Psoas muscle (tissue), 8 donors: ENCODE results near the gene RAPGEF3. TPM values are rescaled to one million over a fixed set of nuclear protein-coding genes. Genes with fewer than 3 reads are reported as not detected.
A peak's percentile ranks its signal among the peaks of the same experiment; 100 is the strongest.

Source experiments
- ATAC-seq, 4 donors: fragments of 200-7000 bp; cut with Tn5 transposase; one replicate each; pipeline ENCODE4 v1.9.1; 2020; ENCODE audit warnings: moderate library complexity in 3 of 4, mild to moderate bottlenecking in 2 of 4
- DNase-seq, 2 donors: peaks; one replicate each; pipeline ENCODE4 v3.0.0-alpha.2; 2020
- H3K27ac ChIP-seq: fragments of 200-600 bp; one replicate; pipeline ENCODE4 v1.8.0; 2022
- H3K27me3 ChIP-seq, 3 donors: fragments of 200-600 bp in 1 of 3; one replicate each; pipeline versions ENCODE4 v1.6.1 to v1.8.0; 2013 to 2022; ENCODE audit warnings: low read length in 2 of 3, mild to moderate bottlenecking in 2 of 3, moderate library complexity in 1 of 3; ENCODE audit not compliant: insufficient read depth in 3 of 3
- H3K36me3 ChIP-seq, 2 donors: fragments of 200-600 bp in 1 of 2; one replicate each; pipeline versions ENCODE4 v1.6.1 to v1.8.0; 2013 to 2022; ENCODE audit warnings: low read depth in 1 of 2, mild to moderate bottlenecking in 1 of 2, moderate library complexity in 1 of 2; ENCODE audit not compliant: insufficient read depth in 1 of 2
- H3K4me1 ChIP-seq: fragments of 200-600 bp; one replicate; pipeline ENCODE4 v1.8.0; 2022
- H3K4me3 ChIP-seq: fragments of 200-600 bp; one replicate; pipeline ENCODE4 v1.8.0; 2022; ENCODE audit warnings: mild to moderate bottlenecking
- H3K9me3 ChIP-seq: fragments of 200-600 bp; one replicate; pipeline ENCODE4 v1.8.0; 2022
- WGBS, 3 donors: extraction: QIAGEN DNeasy Blood & Tissue Kit; methylation state at CpG; one replicate each; pipeline versions ENCODE4 v1.1.6 to v1.1.7; 2013; 5-methylcytosine and 5-hydroxymethylcytosine counted together
- intact Hi-C, 2 donors: fragments of 100-400 bp; cut with DNase I; formaldehyde crosslinking; loops; one replicate each; pipeline versions ENCODE4 v1.11.0 to v1.14.2; 2022
- polyA plus RNA-seq, 3 donors: library from polyadenylated mRNA; stranded (reverse); fragments of 200-250 nt; gene quantifications; one replicate each; pipeline ENCODE4 v1.2.3, GENCODE V29; 2013
- total RNA-seq, 4 donors: library from RNA; stranded (reverse); fragmentation: NEBNext Ultra II Directional in 2 of 4; extraction: Animal tissue kit (Norgen Biotek cat#: 25700) in 2 of 4; gene quantifications; one replicate each; pipeline versions ENCODE4 v1.2.1 to v1.2.4, GENCODE V29; 2021 to 2023
- TF ChIP-seq, protein P1 (sequence below): fragments of 200-600 bp; IDR thresholded peaks from one replicate; pipeline ENCODE4 v1.8.0; 2022; ENCODE audit warnings: antibody characterized with exemption
- donor health status: healthy with polysubstance abuse.
- donor health status: DM: no; HTN: no; CAD: no; lungs with moderate emphysema.
- donor health status: Bipolar disorder and iron deficiency.
- donor health status: healthy.
- donor health status: DM: yes; HTN: yes; CAD: no.
- donor health status: DM: no; HTN: no; CAD: no.
- donor health status: DM: no; HTN: no; CAD: no.
- donor health status: DM: yes; HTN: yes; CAD: no.

Gene RAPGEF3
- total and polyA plus RNA-seq, 7 donors, result 5.1 to 29.9 (median 14.7) TPM

DNA sequence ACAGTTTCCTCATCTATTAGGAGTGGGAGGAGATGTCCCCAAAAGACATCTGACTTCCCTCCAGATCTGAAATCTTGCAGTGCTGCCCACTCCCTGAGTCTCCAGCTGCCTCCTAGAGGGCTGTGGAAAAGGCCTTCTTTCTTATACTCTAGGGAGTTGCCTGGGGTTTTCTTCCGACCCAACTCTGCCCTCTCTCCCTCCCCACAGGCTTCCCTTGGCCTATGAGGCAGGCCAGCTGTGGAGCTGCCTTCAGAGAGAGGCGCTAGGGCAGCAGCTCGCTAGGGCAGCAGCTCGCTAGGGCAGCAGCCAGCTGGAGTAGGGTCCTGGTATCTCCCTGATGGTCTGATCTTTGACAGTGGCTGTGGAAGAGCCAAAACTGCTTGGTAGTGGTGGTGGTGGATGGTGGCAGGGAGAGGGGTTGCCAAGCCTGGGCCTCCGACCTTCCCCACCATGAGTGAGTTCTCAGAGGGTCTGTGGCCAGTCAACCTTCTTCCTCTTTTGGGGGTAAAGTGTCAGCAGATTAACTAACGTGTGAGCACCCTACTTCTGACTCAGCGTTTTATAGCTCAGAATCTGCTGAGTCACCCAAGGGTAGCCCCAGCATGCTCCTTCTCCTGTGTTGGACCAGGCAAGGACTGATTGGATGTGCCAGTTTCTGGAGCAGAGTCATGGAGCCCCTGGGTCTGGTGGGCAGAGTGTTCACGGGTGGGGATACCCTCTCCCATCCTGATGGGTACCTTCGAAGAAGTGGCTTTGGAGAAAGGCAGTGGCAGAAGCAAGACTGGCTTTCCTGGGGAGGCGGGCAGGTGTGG, 16.6 kb upstream of the RAPGEF3 start:
- no peaks in the 10 kb centered on the region for H3K27me3 ChIP-seq
- TF ChIP-seq, protein P1, sequence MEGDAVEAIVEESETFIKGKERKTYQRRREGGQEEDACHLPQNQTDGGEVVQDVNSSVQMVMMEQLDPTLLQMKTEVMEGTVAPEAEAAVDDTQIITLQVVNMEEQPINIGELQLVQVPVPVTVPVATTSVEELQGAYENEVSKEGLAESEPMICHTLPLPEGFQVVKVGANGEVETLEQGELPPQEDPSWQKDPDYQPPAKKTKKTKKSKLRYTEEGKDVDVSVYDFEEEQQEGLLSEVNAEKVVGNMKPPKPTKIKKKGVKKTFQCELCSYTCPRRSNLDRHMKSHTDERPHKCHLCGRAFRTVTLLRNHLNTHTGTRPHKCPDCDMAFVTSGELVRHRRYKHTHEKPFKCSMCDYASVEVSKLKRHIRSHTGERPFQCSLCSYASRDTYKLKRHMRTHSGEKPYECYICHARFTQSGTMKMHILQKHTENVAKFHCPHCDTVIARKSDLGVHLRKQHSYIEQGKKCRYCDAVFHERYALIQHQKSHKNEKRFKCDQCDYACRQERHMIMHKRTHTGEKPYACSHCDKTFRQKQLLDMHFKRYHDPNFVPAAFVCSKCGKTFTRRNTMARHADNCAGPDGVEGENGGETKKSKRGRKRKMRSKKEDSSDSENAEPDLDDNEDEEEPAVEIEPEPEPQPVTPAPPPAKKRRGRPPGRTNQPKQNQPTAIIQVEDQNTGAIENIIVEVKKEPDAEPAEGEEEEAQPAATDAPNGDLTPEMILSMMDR, result no peak
- ATAC-seq, result no peak
- 62 to 75% (median 62%) methylated on average over 10 of the region's 10 CpGs for WGBS, 3 donors
- intact Hi-C loops, result loop anchor here in 1 of 2 donors (5.0 kb wide), 1 partner anchor 123 kb away; no protein-coding TSS in a partner anchor
- H3K4me3 ChIP-seq, result peak overlapping the region; percentile 98
- peaks cover 0 to 5% of the 10 kb centered on the region in 2 donors for H3K36me3 ChIP-seq
- H3K9me3 ChIP-seq, result no peaks in the 10 kb centered on the region
- H3K27ac ChIP-seq, result peak overlapping the region; percentile 56
- peaks cover 56% of the 10 kb centered on the region for H3K4me1 ChIP-seq
- DNase-seq, result peak; percentile 21 to 57

DNA sequence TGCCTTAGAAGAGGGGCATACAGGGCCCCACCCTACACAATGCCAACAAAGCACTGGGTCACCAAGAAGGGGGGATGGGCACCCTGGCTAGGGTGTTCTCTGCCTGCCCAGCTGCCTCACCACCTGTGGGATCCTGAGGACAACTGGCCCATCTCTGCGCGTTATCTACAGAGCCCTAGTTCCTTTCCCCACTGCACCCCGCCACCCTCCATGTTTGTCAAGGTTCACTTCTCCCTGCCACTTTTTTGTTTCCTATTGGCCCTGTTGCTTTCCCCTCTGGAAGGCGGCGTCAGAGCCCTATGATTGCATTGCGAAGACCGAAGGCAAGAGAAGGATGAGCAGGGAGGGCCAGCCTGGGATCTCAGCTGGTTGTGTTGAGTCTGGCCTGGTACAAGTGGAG, 16.0 kb upstream of the RAPGEF3 start:
- no peaks in the 10 kb centered on the region for H3K27me3 ChIP-seq

DNA sequence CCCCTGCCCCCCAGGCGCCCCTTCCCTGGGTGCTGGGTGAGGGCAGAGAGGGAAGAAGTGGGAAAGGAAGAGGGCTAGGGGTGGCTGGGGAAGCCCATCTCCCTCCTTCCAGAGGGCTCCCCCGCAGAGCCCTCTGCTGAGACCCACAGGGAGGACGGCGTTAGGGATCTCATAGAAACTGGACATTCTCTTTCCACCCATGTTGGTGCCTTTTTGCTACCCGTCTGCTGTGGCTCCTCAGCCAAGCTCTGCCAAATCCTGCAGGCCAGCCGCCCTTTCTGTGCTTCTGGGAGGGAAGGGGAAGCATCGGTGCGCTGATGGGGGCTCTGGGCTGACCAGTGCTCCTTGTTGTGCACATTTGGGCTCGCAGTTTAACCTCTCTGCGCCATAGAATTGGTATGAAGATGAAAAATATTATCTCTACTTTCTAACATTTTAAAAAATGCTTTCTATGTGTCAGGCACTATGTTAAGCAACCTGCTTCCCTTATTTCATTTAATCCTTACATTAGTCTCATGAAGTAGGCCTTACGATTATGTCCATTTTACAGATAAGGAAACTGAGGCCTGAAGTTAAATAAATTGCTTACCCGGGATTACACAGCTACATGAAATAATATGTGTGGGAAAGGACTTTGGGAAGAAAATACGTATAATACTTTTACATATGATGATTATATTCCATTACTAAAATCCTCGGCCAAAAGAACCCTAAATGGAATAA, 15.3 kb upstream of the RAPGEF3 start:
- Histone ChIP-seq H3K27me3 (no peaks in the 10 kb centered on the region), H3K4me3 (peak overlapping the region; percentile 98), H3K4me1 (peaks cover 54% of the 10 kb centered on the region), H3K9me3 (no peaks in the 10 kb centered on the region), H3K36me3 (no peaks in the 10 kb centered on the region), H3K27ac (peak overlapping the region; percentile 89)
- TF ChIP-seq, protein P1, result no peak
- ATAC-seq (peak in 2 of 4 donors; percentile 7 to 16), DNase-seq (peak in 1 of 2 donors; percentile 38)
- WGBS, 3 donors, result 53 to 63% (median 54%) methylated on average over 14 of the region's 14 CpGs
- intact Hi-C loops, result no loop called here

More for the DNA sequence above, 16.0 kb upstream of the RAPGEF3 start:
- DNase-seq, result peak; percentile 16 to 55
- 91 to 95% (median 92%) methylated on average over 7 of the region's 7 CpGs for WGBS, 3 donors
- no peaks in the 10 kb centered on the region for H3K36me3 ChIP-seq
- H3K4me1 ChIP-seq, result peaks cover 56% of the 10 kb centered on the region
- TF ChIP-seq, protein P1, result no peak
- peak overlapping the region; percentile 98 for H3K4me3 ChIP-seq
- peak overlapping the region; percentile 56 for H3K27ac ChIP-seq
- no peaks in the 10 kb centered on the region for H3K9me3 ChIP-seq
- intact Hi-C loops, result loop anchor here in 1 of 2 donors (5.0 kb wide), 1 partner anchor 122 kb away; no protein-coding TSS in a partner anchor
- no peak for ATAC-seq

DNA sequence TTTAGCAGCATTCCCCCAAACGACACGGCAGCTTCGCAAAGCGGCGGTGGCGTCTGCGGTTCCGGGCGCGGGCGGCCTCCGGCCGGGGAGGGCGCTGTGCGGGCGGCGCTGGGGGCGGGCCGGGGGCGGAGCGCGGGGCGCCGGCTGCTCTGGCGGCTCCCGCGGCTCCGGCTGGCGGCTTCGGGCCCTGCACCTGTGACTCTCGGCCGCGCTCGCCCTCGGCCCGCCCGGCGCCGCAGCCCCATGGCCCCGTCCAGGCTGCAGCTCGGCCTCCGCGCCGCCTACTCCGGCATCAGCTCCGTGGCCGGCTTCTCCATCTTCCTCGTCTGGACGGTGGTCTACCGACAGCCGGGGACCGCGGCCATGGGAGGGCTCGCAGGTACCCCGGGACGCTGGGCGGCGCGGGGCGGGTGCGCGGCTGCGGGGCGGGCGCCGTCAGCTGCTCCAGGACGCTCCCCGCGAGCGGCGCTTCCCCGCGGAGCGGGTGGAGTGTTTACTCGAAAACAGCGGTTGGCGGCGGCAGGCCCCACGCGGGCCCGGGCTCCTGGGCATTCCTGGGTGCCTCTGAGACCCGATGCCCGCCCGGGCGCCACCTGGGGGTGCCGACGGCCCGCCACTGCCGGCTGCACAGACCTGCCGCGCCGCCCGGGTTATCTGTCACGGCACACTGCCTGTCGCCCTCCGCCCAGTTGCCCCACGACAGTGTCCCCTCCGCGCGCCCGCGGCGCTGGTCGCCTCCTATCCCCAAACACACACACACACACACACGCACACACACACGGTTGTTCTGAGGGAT, 14.6 kb upstream of the RAPGEF3 start, which contains the start of gene SLC48A1:
SLC48A1 (plus strand) TSS at position 177 of the 796 bp plus-strand sequence; CDS start at position 244, 67 bp downstream.
- peaks cover 46% of the 10 kb centered on the region for H3K4me1 ChIP-seq
- 0% methylated on average over 18 to 106 of the region's 106 CpGs for WGBS, 3 donors
- intact Hi-C loops, result no loop called here
- peak; percentile 82 to 88 for DNase-seq
- H3K27ac ChIP-seq, result peak within 1 kb of the TSS; percentile 89
- TF ChIP-seq, protein P1, result peak; percentile 54
- H3K4me3 ChIP-seq, result peak within 1 kb of the TSS; percentile 98
- peak; percentile 83 to 88 (median 86) for ATAC-seq
- H3K9me3 ChIP-seq, result no peaks in the 10 kb centered on the region
- no peaks in the 10 kb centered on the region for H3K27me3 ChIP-seq
- no peaks in the 10 kb centered on the region for H3K36me3 ChIP-seq
